Neuronal stem cell (in vitro differentiated cells): ENCODE results near the gene SOCS1.

ENCODE experiments used
- DNase-seq: peaks from one replicate; pipeline ENCODE4 v3.0.0-alpha.2; 2013; ENCODE audit warnings: low spot score
- H2AFZ ChIP-seq: one replicate; pipeline ENCODE4 v1.6.1; 2013; ENCODE audit warnings: mild to moderate bottlenecking, low read length, inconsistent platforms
- H2AK5ac ChIP-seq: 2 replicates; pipeline ENCODE4 v1.6.1; 2013; ENCODE audit warnings: low read depth, mild to moderate bottlenecking, inconsistent platforms, low read length, moderate library complexity, mixed read lengths
- H2BK120ac ChIP-seq: 2 replicates; pipeline ENCODE4 v1.6.1; 2013; ENCODE audit warnings: low read depth, mild to moderate bottlenecking, inconsistent platforms, low read length, moderate library complexity, mixed read lengths
- H2BK12ac ChIP-seq: one replicate; pipeline ENCODE4 v1.6.1; 2013; ENCODE audit warnings: low read length, inconsistent platforms
- H2BK15ac ChIP-seq: 2 replicates; pipeline ENCODE4 v1.6.1; 2013; ENCODE audit warnings: mild to moderate bottlenecking, low read length, inconsistent platforms, mixed read lengths
- H2BK5ac ChIP-seq: one replicate; pipeline ENCODE4 v1.6.1; 2013; ENCODE audit warnings: inconsistent platforms, mild to moderate bottlenecking, low read length, moderate library complexity
- H3K14ac ChIP-seq: one replicate; pipeline ENCODE4 v1.6.1; 2013; ENCODE audit warnings: low read length, inconsistent platforms
- H3K18ac ChIP-seq: 2 replicates; pipeline ENCODE4 v1.6.1; 2013; ENCODE audit warnings: low read length, inconsistent platforms
- H3K23ac ChIP-seq: 2 replicates; pipeline ENCODE4 v1.6.1; 2013; ENCODE audit warnings: low read depth, mild to moderate bottlenecking, mixed read lengths, low read length, inconsistent platforms; ENCODE audit not compliant: poor library complexity
- H3K27ac ChIP-seq: replicated peaks from 3 replicates; pipeline ENCODE4 v1.5.1; 2013; ENCODE audit warnings: low read length, inconsistent platforms
- H3K27me3 ChIP-seq, 3 experiments: 2 replicates each; pipeline ENCODE4 v1.6.1; 2013; ENCODE audit warnings: low read length in 3 of 3, mild to moderate bottlenecking in 2 of 3, inconsistent platforms in 1 of 3, low read depth in 1 of 3, mixed read lengths in 1 of 3, moderate library complexity in 1 of 3; ENCODE audit not compliant: control insufficient read depth in 3 of 3, insufficient read depth in 3 of 3
- H3K36me3 ChIP-seq, 2 donors: replicated peaks in 1 of 2; 2 replicates each; pipeline ENCODE4 v1.6.1; 2013; ENCODE audit warnings: low read length in 2 of 2; ENCODE audit not compliant: control insufficient read depth in 2 of 2, insufficient read depth in 2 of 2
- H3K4ac ChIP-seq: 2 replicates; pipeline ENCODE4 v1.6.1; 2013; ENCODE audit warnings: inconsistent platforms, mild to moderate bottlenecking, low read length, moderate library complexity
- H3K4me1 ChIP-seq, 2 donors: 1 replicate in 1 of 2; 2 replicates in 1 of 2; pipeline ENCODE4 v1.6.1; 2013; ENCODE audit warnings: low read length in 2 of 2, low read depth in 1 of 2; ENCODE audit not compliant: control insufficient read depth in 2 of 2, insufficient read depth in 1 of 2
- H3K4me2 ChIP-seq: one replicate; pipeline ENCODE4 v1.6.1; 2013; ENCODE audit warnings: mild to moderate bottlenecking, low read length, inconsistent platforms; ENCODE audit not compliant: insufficient read depth, poor library complexity, severe bottlenecking
- H3K4me3 ChIP-seq, 2 donors: 2 replicates each; pipeline ENCODE4 v1.5.1; 2013; ENCODE audit warnings: low read length in 2 of 2, mild to moderate bottlenecking in 2 of 2, inconsistent platforms in 1 of 2, moderate library complexity in 1 of 2
- H3K79me1 ChIP-seq: one replicate; pipeline ENCODE4 v1.6.1; 2013; ENCODE audit warnings: low read depth, mild to moderate bottlenecking, inconsistent platforms, low read length, moderate library complexity
- H3K9ac ChIP-seq: one replicate; pipeline ENCODE4 v1.6.1; 2013; ENCODE audit warnings: mild to moderate bottlenecking, low read depth, low read length, inconsistent platforms; ENCODE audit not compliant: poor library complexity
- H3K9me3 ChIP-seq, 2 donors: replicated peaks in 1 of 2; 2 replicates each; pipeline versions ENCODE3 to v1.6.1; 2013; ENCODE audit warnings: low read length in 2 of 2, mild to moderate bottlenecking in 2 of 2, inconsistent platforms in 1 of 2, low read depth in 1 of 2, mixed read lengths in 1 of 2, moderate library complexity in 1 of 2; ENCODE audit not compliant: control insufficient read depth in 2 of 2, insufficient read depth in 1 of 2
- H4K8ac ChIP-seq: one replicate; pipeline ENCODE4 v1.6.1; 2013; ENCODE audit warnings: low read depth, mild to moderate bottlenecking, inconsistent platforms, low read length, moderate library complexity
- H4K91ac ChIP-seq: one replicate; pipeline ENCODE4 v1.6.1; 2013; ENCODE audit warnings: low read length, low read depth, mild to moderate bottlenecking, inconsistent platforms; ENCODE audit not compliant: poor library complexity
- WGBS, 2 donors: extraction: QIAGEN DNeasy Blood & Tissue Kit; methylation state at CpG; one replicate each; pipeline ENCODE4 v1.1.7; 2013; ENCODE audit warnings: missing lambda C conversion rate in 2 of 2, mixed read lengths in 1 of 2; ENCODE audit not compliant: insufficient read length in 2 of 2, insufficient replicate concordance in 1 of 2; ENCODE audit errors: extremely low coverage in 2 of 2; 5-methylcytosine and 5-hydroxymethylcytosine counted together

Gene SOCS1

GRCh38 chr16:11268921-11269375 lies 12.9 kb upstream of the SOCS1 start, which contains the start of gene TNP2:
Gene TNP2, minus strand, starts transcription at chr16:11269325. Its CDS starts 63 bp downstream, at chr16:11269262.
- no peak within 1 kb of the TSS for H3K27ac ChIP-seq
- H2BK5ac ChIP-seq: no peak within 1 kb of the TSS
- no peak for DNase-seq
- H3K36me3 ChIP-seq: no peaks in the 10 kb centered on the region
- peaks cover 5 to 8% of the 10 kb centered on the region in 2 donors for H3K4me1 ChIP-seq
- no peak within 1 kb of the TSS for H3K4ac ChIP-seq
- no peaks in the 10 kb centered on the region for H3K9me3 ChIP-seq
- no peak within 1 kb of the TSS for H3K9ac ChIP-seq
- H3K27me3 ChIP-seq: no peaks in the 10 kb centered on the region
- H4K8ac ChIP-seq: no peak within 1 kb of the TSS
- H3K4me2 ChIP-seq: no peak within 1 kb of the TSS
- H3K18ac ChIP-seq: no peak within 1 kb of the TSS
- H2BK15ac ChIP-seq: peak within 1 kb of the TSS; percentile 30
- H2AK5ac ChIP-seq: peak within 1 kb of the TSS; percentile 14
- no peak within 1 kb of the TSS for H2BK120ac ChIP-seq
- H4K91ac ChIP-seq: no peak within 1 kb of the TSS
- WGBS, 2 donors: no CpG with 5 or more reads among the region's 11 CpGs
- H2AFZ ChIP-seq: no peak within 1 kb of the TSS
- H3K4me3 ChIP-seq: no peak within 1 kb of the TSS
- no peak within 1 kb of the TSS for H2BK12ac ChIP-seq
- no peak within 1 kb of the TSS for H3K14ac ChIP-seq
- no peak within 1 kb of the TSS for H3K23ac ChIP-seq
- no peaks in the 10 kb centered on the region for H3K79me1 ChIP-seq

- no peak overlapping the region for H3K4ac ChIP-seq
- no peak overlapping the region for H4K8ac ChIP-seq
- H3K79me1 ChIP-seq: no peaks in the 10 kb centered on the region
- no CpG with 5 or more reads among the region's 7 CpGs for WGBS, 2 donors
- no peak overlapping the region for H3K4me3 ChIP-seq
- no peak overlapping the region for H3K18ac ChIP-seq
- H3K27me3 ChIP-seq: no peaks in the 10 kb centered on the region
- no peak overlapping the region for H3K27ac ChIP-seq
- no peak overlapping the region for H2AK5ac ChIP-seq
- no peak overlapping the region for H3K23ac ChIP-seq
- H2BK15ac ChIP-seq: no peak overlapping the region
- H2BK120ac ChIP-seq: no peak overlapping the region
- H3K4me2 ChIP-seq: no peak overlapping the region
- H3K4me1 ChIP-seq: peaks cover 0 to 2% of the 10 kb centered on the region in 2 donors
- H3K36me3 ChIP-seq: no peaks in the 10 kb centered on the region
- no peak overlapping the region for H3K9ac ChIP-seq
- H3K9me3 ChIP-seq: no peaks in the 10 kb centered on the region
- DNase-seq: no peak
- no peak overlapping the region for H4K91ac ChIP-seq
- H3K14ac ChIP-seq: no peak overlapping the region
- no peak overlapping the region for H2AFZ ChIP-seq
- H2BK5ac ChIP-seq: no peak overlapping the region
- H2BK12ac ChIP-seq: no peak overlapping the region
Observed at GRCh38 chr16:11265124-11265523, 9.1 kb upstream of the SOCS1 start.

- WGBS, 2 donors: no CpG with 5 or more reads among the region's 9 CpGs
- Histone ChIP-seq H3K36me3 (no peaks in the 10 kb centered on the region), H3K27ac (no peak overlapping the region), H3K4ac (no peak overlapping the region), H3K9ac (no peak overlapping the region), H3K14ac (no peak overlapping the region), H2BK120ac (no peak overlapping the region), H2BK15ac (no peak overlapping the region), H3K79me1 (no peaks in the 10 kb centered on the region), H3K4me1 (peaks cover 0 to 2% of the 10 kb centered on the region in 2 donors), H3K18ac (no peak overlapping the region), H2AK5ac (no peak overlapping the region), H3K27me3 (no peaks in the 10 kb centered on the region), H2BK12ac (no peak overlapping the region), H2BK5ac (no peak overlapping the region), H2AFZ (no peak overlapping the region), H4K91ac (no peak overlapping the region), H3K23ac (no peak overlapping the region), H4K8ac (no peak overlapping the region), H3K9me3 (no peaks in the 10 kb centered on the region), H3K4me2 (no peak overlapping the region), H3K4me3 (no peak overlapping the region)
- DNase-seq: no peak
Observed at GRCh38 chr16:11264155-11264832, 8.3 kb upstream of the SOCS1 start.

- no peak overlapping the region for H2BK12ac ChIP-seq
- no peak overlapping the region for H2BK120ac ChIP-seq
- H4K8ac ChIP-seq: no peak overlapping the region
- no peaks in the 10 kb centered on the region for H3K9me3 ChIP-seq
- H3K9ac ChIP-seq: no peak overlapping the region
- no peak overlapping the region for H2AK5ac ChIP-seq
- peaks cover 0 to 2% of the 10 kb centered on the region in 2 donors for H3K4me1 ChIP-seq
- no peak overlapping the region for H2BK15ac ChIP-seq
- WGBS, 2 donors: no CpG with 5 or more reads among the region's 4 CpGs
- no peak overlapping the region for H3K4me2 ChIP-seq
- DNase-seq: no peak
- no peak overlapping the region for H3K4ac ChIP-seq
- H3K27me3 ChIP-seq: no peaks in the 10 kb centered on the region
- no peak overlapping the region for H2AFZ ChIP-seq
- no peaks in the 10 kb centered on the region for H3K36me3 ChIP-seq
- no peak overlapping the region for H4K91ac ChIP-seq
- H3K23ac ChIP-seq: no peak overlapping the region
- H3K14ac ChIP-seq: no peak overlapping the region
- H3K79me1 ChIP-seq: no peaks in the 10 kb centered on the region
- no peak overlapping the region for H2BK5ac ChIP-seq
- no peak overlapping the region for H3K18ac ChIP-seq
- H3K27ac ChIP-seq: no peak overlapping the region
- H3K4me3 ChIP-seq: no peak overlapping the region
Observed at GRCh38 chr16:11263737-11264136, 7.7 kb upstream of the SOCS1 start.
